ENCODE results near the gene RNASEL.

DNA sequence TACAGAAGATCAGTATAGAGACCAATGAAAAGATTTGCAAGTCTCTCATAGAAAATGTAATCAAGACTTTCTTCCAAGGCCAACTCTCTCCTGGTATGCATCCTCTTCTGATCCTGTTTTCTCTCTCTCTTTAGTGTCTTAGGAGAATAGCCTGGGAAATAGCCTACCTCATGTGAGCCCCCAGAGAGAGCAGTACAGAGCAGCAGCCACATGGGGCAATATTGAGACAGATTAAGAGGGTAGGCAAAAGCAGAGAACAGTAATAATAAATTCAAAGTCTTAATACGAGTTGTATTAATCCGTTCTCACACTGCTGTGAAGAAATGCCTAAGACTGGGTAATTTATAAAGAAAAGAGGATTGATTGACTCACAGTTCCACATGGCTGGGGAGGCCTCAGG is 61.4 kb downstream of the RNASEL start:
- TF ChIP-seq RAD21 (IDR thresholded peaks at IDR 0.05; ENCODE audit: low read length) (no peak), POLR2A (IDR thresholded peaks at IDR 0.05; ENCODE audit: low read depth, low read length) (no peak), BHLHE40 (IDR thresholded peaks at IDR 0.05; ENCODE audit: low read depth, low read length) (no peak), RFX5 (IDR thresholded peaks at IDR 0.05; ENCODE audit: low read depth, low read length) (no peak)
- TF ChIP-seq, protein P1, sequence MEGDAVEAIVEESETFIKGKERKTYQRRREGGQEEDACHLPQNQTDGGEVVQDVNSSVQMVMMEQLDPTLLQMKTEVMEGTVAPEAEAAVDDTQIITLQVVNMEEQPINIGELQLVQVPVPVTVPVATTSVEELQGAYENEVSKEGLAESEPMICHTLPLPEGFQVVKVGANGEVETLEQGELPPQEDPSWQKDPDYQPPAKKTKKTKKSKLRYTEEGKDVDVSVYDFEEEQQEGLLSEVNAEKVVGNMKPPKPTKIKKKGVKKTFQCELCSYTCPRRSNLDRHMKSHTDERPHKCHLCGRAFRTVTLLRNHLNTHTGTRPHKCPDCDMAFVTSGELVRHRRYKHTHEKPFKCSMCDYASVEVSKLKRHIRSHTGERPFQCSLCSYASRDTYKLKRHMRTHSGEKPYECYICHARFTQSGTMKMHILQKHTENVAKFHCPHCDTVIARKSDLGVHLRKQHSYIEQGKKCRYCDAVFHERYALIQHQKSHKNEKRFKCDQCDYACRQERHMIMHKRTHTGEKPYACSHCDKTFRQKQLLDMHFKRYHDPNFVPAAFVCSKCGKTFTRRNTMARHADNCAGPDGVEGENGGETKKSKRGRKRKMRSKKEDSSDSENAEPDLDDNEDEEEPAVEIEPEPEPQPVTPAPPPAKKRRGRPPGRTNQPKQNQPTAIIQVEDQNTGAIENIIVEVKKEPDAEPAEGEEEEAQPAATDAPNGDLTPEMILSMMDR (conservative IDR thresholded peaks at IDR 0.05; ENCODE audit: low read depth, low read length): no peak
